Lower leg skin (tissue), 4 donors: Measurements from ENCODE around the gene JAKMIP2. TPM values are rescaled to one million over a fixed set of nuclear protein-coding genes. Genes with fewer than 3 reads are reported as not detected.
"Not testable (repeated sequence)": the region's sequence is repeated elsewhere in the genome, so short reads cannot be mapped to it uniquely, and the experiment has no call there.

Source experiments
- DNase-seq, 2 donors: peaks; one replicate each; pipeline ENCODE4 v3.0.0-alpha.2; 2019; ENCODE audit warnings: low spot score in 2 of 2
- H3K4me3 ChIP-seq: fragments of 200-600 bp; sonication (generic); 2 replicates; pipeline ENCODE4 v1.5.1; 2017; ENCODE audit warnings: mild to moderate bottlenecking, low read depth; ENCODE audit not compliant: poor library complexity, severe bottlenecking
- POLR2A ChIP-seq, 2 donors: fragments of 450-650 bp; IDR thresholded peaks; one replicate each; pipeline ENCODE4 v1.6.1; 2016 to 2017; ENCODE audit warnings: antibody characterized with exemption in 2 of 2, mild to moderate bottlenecking in 1 of 2, moderate library complexity in 1 of 2
- WGBS, 2 donors: methylation state at CpG; one replicate each; pipeline ENCODE4 v1.1.5; 2018; 5-methylcytosine and 5-hydroxymethylcytosine counted together
- intact Hi-C: fragments of 100-400 bp; cut with DNase I; formaldehyde crosslinking; loops from one replicate; pipeline ENCODE4 v1.15.0; 2023; ENCODE audit warnings: low total_unique reads
- total RNA-seq, 4 donors: library from RNA; depleted of rRNA; stranded (reverse); fragments of >200 nt; gene quantifications; one replicate each; pipeline ENCODE4 v1.1.0, GENCODE V29; 2016
- TF ChIP-seq, protein P1 (sequence below), 3 donors: fragments of 450-650 bp; IDR thresholded peaks; one replicate each; pipeline ENCODE4 v1.5.1; 2016; ENCODE audit warnings: antibody characterized with exemption in 3 of 3, mild to moderate bottlenecking in 3 of 3, moderate library complexity in 2 of 3

The JAKMIP2 gene
- total RNA-seq, 4 donors from 2014 or later = 0.23 to 0.34 (median 0.23) TPM; not detected in 1

DNA sequence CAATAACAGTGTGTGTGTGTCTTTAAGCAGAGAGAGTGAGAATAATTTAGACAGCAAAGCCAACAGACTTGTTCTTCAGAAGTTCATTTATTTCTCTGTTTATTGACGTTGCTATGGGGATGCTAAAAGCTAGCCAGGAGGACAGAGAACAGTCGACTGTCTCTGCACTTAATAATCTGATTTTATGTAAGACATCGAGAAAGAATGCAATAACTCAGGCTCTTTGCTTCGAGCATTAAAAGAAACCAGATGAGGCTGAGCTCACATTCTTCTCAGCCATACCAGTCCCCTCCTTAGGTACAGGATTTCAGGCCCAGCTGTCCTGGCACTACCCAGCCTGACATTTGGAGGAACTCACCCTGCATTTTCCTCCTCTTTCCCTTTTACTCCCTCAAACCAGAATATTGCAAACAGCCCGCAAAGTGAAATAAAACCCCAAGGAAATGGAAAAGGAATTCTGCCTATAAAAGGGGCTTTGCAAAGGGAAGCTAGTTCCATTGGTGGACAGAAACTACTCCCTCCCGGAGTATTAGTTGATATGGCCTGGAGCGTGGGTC is 228.2 kb downstream of the JAKMIP2 start:
- no peak overlapping the region for H3K4me3 ChIP-seq
- intact Hi-C loops = no loop called here
- TF ChIP-seq, protein P1, sequence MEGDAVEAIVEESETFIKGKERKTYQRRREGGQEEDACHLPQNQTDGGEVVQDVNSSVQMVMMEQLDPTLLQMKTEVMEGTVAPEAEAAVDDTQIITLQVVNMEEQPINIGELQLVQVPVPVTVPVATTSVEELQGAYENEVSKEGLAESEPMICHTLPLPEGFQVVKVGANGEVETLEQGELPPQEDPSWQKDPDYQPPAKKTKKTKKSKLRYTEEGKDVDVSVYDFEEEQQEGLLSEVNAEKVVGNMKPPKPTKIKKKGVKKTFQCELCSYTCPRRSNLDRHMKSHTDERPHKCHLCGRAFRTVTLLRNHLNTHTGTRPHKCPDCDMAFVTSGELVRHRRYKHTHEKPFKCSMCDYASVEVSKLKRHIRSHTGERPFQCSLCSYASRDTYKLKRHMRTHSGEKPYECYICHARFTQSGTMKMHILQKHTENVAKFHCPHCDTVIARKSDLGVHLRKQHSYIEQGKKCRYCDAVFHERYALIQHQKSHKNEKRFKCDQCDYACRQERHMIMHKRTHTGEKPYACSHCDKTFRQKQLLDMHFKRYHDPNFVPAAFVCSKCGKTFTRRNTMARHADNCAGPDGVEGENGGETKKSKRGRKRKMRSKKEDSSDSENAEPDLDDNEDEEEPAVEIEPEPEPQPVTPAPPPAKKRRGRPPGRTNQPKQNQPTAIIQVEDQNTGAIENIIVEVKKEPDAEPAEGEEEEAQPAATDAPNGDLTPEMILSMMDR (IDR thresholded peaks at IDR 0.05) = no peak
- TF ChIP-seq POLR2A (IDR thresholded peaks at IDR 0.05) = no peak
- peak in 1 of 2 donors; percentile 15 for DNase-seq
- WGBS, 2 donors = 5 to 7% methylated on average over 7 of the region's 7 CpGs

DNA sequence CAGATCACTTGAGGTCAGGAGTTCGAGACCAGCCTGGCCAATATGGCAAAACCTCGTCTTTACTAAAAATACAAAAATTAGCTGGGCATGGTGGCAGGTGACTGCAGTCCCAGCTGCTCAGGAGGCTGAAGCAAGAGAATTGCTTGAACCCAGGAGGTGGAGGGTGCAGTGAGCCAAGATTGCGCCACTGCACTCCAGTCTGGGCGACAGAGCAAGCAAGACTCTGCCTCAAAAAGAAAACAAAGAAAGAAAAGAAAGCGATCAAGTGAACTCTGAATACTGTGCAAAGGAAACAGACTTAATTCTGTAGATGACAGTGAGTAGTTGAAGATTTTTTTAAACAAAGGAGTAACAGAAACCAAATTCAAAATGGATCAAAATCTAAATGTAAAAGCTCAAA is 228.7 kb downstream of the JAKMIP2 start:
- intact Hi-C loops, H3K4me3 ChIP-seq: not testable (repeated sequence)

DNA sequence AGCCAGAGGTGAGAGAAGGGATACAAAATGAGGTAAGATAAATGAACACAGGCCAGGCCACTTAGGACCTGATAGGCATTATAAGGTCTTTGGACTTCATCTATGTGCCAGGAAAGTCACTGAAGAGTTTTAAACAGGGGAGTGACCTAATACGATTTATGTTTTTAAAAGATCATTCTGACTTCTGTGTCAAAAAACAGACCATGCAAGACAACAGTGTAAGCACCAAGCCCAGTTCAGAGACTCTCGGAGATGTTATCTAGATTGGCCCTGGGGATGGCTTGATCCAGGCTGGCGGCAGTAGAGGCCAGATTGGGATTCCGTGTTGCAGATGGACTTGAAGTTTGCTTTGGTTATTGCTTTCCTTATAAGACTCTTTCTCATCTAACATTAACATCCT is 229.6 kb downstream of the JAKMIP2 start:
- no peak for TF ChIP-seq POLR2A (IDR thresholded peaks at IDR 0.05)
- TF ChIP-seq, protein P1 (IDR thresholded peaks at IDR 0.05) = no peak
- no peak overlapping the region for H3K4me3 ChIP-seq
- WGBS, 2 donors = 66 to 81% methylated on average over 4 of the region's 4 CpGs
- no peak for DNase-seq
- intact Hi-C loops = no loop called here

More for the DNA sequence above, 228.7 kb downstream of the JAKMIP2 start:
- WGBS, 2 donors = 32 to 42% methylated on average over 5 of the region's 5 CpGs
- DNase-seq = not testable (repeated sequence)

DNA sequence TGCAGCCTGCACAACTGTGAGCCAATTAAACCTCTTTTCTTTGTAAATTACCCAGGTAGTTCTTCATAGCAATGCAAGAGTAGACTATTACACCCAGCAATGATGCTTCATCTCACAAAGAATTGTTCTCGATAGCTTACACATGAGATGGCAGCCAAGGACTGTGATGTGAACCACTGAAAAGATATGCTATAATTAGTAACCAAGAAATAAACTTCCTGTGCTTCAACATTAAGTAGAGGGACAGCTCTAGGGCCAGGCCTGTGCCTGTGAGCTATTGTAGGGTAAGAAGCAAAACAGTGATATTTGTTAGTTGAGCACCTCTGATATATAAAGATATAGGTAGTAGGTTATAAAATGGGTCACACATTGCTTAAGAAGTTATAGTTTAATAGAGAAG is 230.9 kb downstream of the JAKMIP2 start:
- no peak overlapping the region for H3K4me3 ChIP-seq
- intact Hi-C loops = no loop called here
- no peak for DNase-seq
- 72 to 78% methylated on average over 1 of the region's 1 CpG for WGBS, 2 donors
- TF ChIP-seq, protein P1 (IDR thresholded peaks at IDR 0.05) = no peak
- TF ChIP-seq POLR2A (IDR thresholded peaks at IDR 0.05) = no peak

DNA sequence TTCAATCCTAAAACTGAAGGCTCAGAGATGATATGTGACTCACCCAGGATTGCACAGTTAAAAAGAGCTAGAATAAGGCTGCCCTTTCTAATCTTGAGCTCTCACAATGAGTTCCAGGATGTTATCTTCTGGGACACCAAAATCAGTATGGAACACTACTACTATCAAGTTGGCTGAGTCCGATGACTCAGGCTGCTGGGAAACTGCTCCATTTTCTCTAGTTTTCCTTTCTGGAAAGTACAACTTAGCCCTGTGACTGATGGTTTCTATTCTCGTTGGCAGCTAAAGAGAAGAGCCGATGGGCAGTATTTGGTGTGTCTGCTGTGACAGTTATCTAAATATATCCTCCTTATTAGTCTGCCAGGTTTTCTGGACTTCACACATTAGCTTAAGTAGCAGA is 234.8 kb downstream of the JAKMIP2 start:
- TF ChIP-seq POLR2A (IDR thresholded peaks at IDR 0.05) = no peak
- intact Hi-C loops = no loop called here
- 55 to 58% methylated on average over 3 of the region's 3 CpGs for WGBS, 2 donors
- no peak overlapping the region for H3K4me3 ChIP-seq
- no peak for DNase-seq

DNA sequence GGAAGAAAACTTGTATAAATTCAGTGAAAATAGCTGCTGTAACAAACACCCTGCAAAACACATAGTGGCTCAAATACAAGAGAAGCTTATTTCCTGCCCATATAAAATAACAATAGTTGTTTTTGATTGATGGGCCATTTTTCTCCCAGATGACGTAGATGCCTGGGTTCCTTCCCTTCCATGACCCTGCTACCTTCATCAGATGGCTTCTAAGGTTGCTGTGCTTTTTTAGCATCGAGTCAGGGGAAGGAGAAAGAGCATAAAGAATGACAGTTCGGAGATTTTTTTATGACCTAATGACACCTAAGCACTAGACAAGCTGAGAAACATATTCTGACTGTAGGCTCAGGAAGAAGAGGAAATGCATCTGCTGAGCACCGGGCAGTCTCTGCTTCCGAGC is 238.0 kb downstream of the JAKMIP2 start:
- no peak for DNase-seq
- no peak overlapping the region for H3K4me3 ChIP-seq
- WGBS, 2 donors = 66 to 75% methylated on average over 5 of the region's 5 CpGs
- TF ChIP-seq, protein P1 (IDR thresholded peaks at IDR 0.05) = no peak
- intact Hi-C loops = no loop called here

DNA sequence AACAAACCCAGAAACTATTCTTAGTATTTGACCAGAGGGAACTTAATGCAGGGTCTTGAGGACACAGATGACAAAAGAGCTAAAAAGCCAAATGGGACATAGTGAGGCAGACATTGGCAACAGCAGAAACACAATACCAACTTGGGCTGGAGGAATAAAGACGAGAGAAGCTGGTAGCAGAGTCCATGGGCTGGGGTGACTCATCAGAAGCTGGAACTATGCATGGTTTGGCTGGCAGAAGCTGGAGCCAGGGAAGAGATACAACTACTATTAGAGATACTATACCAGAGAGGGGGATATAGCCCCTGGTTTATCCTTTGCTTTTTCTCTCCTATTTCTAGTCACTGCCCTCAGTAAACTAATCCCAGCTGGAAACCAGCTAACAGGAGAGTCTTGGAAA is 243.5 kb downstream of the JAKMIP2 start:
- no peak for DNase-seq
- intact Hi-C loops = no loop called here

More for the DNA sequence above, 243.5 kb downstream of the JAKMIP2 start:
- TF ChIP-seq POLR2A (IDR thresholded peaks at IDR 0.05) = no peak
- TF ChIP-seq, protein P1 (IDR thresholded peaks at IDR 0.05) = no peak
- 7 to 29% methylated on average over 1 of the region's 1 CpG for WGBS, 2 donors
- no peak overlapping the region for H3K4me3 ChIP-seq
